Right lobe of liver (tissue), 6 donors: ENCODE data around the gene TRAF3IP1. TPM values are rescaled to one million over a fixed set of nuclear protein-coding genes. Genes with fewer than 3 reads are reported as not detected.

ENCODE experiments used
- ATAC-seq, 4 donors: fragments of 200-7000 bp; cut with Tn5 transposase; one replicate each; pipeline ENCODE4 v1.9.1; 2020; ENCODE audit warnings: mild to moderate bottlenecking in 4 of 4, moderate library complexity in 4 of 4
- DNase-seq, 3 donors: peaks; one replicate each; pipeline ENCODE4 v3.0.0-alpha.2; 2020
- H3K27ac ChIP-seq, 3 donors: fragments of 200-600 bp; one replicate each; pipeline ENCODE4 v1.8.0; 2022
- H3K27me3 ChIP-seq, 2 donors: fragments of 200-600 bp; one replicate each; pipeline ENCODE4 v1.8.0; 2022
- H3K36me3 ChIP-seq, 4 donors: fragments of 200-600 bp; sonication (generic) in 1 of 4; one replicate each; pipeline versions ENCODE4 v1.5.1 to v1.8.0; 2017 to 2022; ENCODE audit warnings: control low read depth in 1 of 4
- H3K4me1 ChIP-seq, 4 donors: fragments of 200-600 bp; sonication (generic) in 1 of 4; one replicate each; pipeline versions ENCODE4 v1.5.1 to v1.8.0; 2017 to 2022; ENCODE audit warnings: control low read depth in 1 of 4
- H3K4me3 ChIP-seq, 3 donors: fragments of 200-600 bp; one replicate each; pipeline ENCODE4 v1.8.0; 2022
- H3K9me3 ChIP-seq, 4 donors: fragments of 200-600 bp; sonication (generic) in 1 of 4; one replicate each; pipeline versions ENCODE4 v1.5.1 to v1.8.0; 2017 to 2022; ENCODE audit warnings: control low read depth in 1 of 4
- POLR2A ChIP-seq: fragments of 450-650 bp; IDR thresholded peaks from one replicate; pipeline ENCODE4 v1.6.1; 2017; ENCODE audit warnings: antibody characterized with exemption, mild to moderate bottlenecking
- WGBS: methylation state at CpG from one replicate; pipeline ENCODE4 v1.1.6; 2018; ENCODE audit warnings: low coverage, low lambda C conversion rate; ENCODE audit not compliant: insufficient coverage; ENCODE audit errors: missing lambda C conversion rate; 5-methylcytosine and 5-hydroxymethylcytosine counted together
- intact Hi-C, 2 donors: fragments of 100-400 bp; cut with DNase I; formaldehyde crosslinking; loops; one replicate each; pipeline versions ENCODE4 v1.11.2 to v1.14.1; 2022
- total RNA-seq, 6 experiments: library from RNA; depleted of rRNA in 2 of 6; stranded (reverse); fragments of >200 nt in 2 of 6; fragmentation: NEBNext Ultra II Directional in 3 of 6; extraction: Animal tissue kit (Norgen Biotek cat#: 25700) in 3 of 6; gene quantifications; one replicate each; pipeline versions ENCODE4 v1.1.0 to v1.2.4, GENCODE V29; 2016 to 2023
- TF ChIP-seq, protein P1 (sequence below), 4 donors: fragments of 200-600 bp in 3 of 4; fragments of 450-650 bp in 1 of 4; IDR thresholded peaks; one replicate each; pipeline versions ENCODE4 v1.5.1 to v1.8.0; 2016 to 2022; ENCODE audit warnings: antibody characterized with exemption in 4 of 4, mild to moderate bottlenecking in 2 of 4
- donor health status: DM: no; HTN: yes; CAD: no.
- donor health status: DM: no; HTN: no; CAD: no.
- donor health status: DM: no; HTN: no; CAD: no.
- donor health status: DM: no; HTN: yes; CAD: no.
- donor health status: DM: no; HTN: yes; CAD: no.

The TRAF3IP1 gene
- total RNA-seq, 6 experiments from 2014 or later = 4.6 to 12.0 (median 8.3) TPM

DNA sequence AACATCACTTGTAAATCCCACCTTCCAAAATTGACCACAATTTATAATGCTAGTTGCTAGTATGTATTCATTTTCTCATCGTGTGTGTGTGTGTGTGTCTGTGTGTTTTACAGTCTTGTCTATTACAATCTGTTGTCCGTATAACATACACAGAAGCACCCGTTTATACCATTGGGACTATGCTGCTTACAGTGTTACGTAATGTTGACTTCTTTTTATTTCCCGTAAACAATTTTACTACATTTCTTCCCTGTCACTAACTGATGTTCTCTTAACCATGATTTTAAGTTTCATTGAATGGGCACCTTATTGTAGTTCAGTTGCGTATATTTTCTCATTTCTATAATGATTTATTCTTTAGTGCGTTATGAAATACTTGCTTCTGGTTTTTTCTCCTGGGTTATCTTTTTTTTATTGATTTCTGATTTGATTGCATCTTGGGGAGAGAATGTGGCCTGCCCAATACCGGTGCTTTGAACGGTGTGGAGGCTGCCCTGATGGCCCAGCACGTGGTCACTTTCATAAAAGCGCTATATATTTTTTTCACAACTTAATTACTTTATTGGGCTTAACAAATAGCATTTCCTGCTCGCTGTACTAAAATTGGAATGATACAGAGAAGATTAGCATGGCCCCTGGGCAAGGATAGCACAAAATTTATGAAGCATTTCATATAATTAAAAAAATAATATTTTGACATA is 91.9 kb downstream of the TRAF3IP1 start:
- Histone ChIP-seq H3K27me3 (no peaks in the 10 kb centered on the region), H3K4me1 (no peaks in the 10 kb centered on the region), H3K36me3 (no peaks in the 10 kb centered on the region), H3K27ac (no peak overlapping the region), H3K9me3 (no peaks in the 10 kb centered on the region), H3K4me3 (no peak overlapping the region)
- TF ChIP-seq, protein P1, sequence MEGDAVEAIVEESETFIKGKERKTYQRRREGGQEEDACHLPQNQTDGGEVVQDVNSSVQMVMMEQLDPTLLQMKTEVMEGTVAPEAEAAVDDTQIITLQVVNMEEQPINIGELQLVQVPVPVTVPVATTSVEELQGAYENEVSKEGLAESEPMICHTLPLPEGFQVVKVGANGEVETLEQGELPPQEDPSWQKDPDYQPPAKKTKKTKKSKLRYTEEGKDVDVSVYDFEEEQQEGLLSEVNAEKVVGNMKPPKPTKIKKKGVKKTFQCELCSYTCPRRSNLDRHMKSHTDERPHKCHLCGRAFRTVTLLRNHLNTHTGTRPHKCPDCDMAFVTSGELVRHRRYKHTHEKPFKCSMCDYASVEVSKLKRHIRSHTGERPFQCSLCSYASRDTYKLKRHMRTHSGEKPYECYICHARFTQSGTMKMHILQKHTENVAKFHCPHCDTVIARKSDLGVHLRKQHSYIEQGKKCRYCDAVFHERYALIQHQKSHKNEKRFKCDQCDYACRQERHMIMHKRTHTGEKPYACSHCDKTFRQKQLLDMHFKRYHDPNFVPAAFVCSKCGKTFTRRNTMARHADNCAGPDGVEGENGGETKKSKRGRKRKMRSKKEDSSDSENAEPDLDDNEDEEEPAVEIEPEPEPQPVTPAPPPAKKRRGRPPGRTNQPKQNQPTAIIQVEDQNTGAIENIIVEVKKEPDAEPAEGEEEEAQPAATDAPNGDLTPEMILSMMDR (IDR thresholded peaks at IDR 0.05) = no peak
- no peak for TF ChIP-seq POLR2A
- DNase-seq (no peak), ATAC-seq (no peak)
- WGBS = 80% methylated on average over 12 of the region's 12 CpGs
- intact Hi-C loops = no loop called here

DNA sequence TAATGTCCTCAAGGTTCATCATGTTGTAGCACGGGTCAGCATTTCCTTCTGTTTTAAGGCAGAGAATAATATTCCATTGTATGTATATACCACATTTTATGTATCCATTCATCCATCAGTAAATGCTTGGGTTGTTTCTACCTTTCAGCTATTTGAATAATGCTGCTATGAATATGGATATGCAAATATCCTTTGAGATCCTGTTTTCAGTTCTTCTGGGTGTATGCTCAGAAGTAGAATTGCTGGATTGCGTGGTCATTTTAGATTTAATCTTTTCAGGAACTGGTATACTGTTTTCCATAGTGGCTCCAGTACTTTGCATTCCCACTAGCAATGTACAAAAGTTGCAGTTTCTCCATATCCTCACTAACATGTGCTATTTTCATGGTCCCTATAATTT is 93.0 kb downstream of the TRAF3IP1 start:
- Histone ChIP-seq H3K27ac (no peak overlapping the region), H3K36me3 (no peaks in the 10 kb centered on the region), H3K4me3 (no peak overlapping the region), H3K9me3 (no peaks in the 10 kb centered on the region), H3K27me3 (no peaks in the 10 kb centered on the region), H3K4me1 (no peaks in the 10 kb centered on the region)
- intact Hi-C loops = no loop called here
- DNase-seq = no peak
- 85% methylated on average over 2 of the region's 2 CpGs for WGBS
- ATAC-seq = no peak
- no peak for TF ChIP-seq POLR2A
- TF ChIP-seq, protein P1 (IDR thresholded peaks at IDR 0.05) = no peak

DNA sequence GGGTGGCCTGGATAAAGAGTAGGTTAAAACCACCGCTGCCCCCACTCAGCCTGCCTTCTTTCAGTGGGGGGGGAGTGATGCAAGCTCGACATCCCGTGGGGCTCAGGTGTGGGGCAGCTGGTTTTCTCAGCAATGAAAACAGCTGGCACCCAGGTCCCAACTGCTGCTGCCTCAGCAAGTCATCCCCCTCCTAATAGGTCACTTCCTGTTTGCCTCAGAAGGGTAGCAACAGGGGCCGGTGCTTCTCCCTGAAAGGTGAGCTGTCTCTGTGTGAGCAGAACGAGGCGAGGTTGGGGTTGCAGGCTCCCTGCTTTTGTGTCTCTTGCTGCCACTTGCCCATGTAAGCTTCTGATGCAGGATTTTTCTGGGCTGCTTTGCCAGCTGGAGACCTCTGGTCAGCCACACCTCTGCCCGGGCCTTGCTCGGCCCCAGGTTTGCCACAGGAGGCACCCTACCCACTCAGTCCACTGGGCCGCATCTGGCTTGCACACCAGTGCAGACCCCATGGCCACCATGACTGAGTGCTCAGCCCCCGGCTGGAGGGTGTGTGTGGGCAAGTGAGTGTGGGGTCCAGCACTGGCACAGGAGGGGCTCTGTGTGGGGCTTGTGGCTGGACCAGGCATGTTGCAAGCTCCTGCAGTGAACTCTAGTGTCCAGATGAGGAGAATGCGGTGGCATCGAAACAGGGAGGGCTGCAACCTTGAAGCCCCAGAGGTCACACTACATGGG is 94.9 kb downstream of the TRAF3IP1 start:
- ATAC-seq = peak in 1 of 4 donors; percentile 32
- no peaks in the 10 kb centered on the region for H3K27me3 ChIP-seq
- no peak for TF ChIP-seq POLR2A
- TF ChIP-seq, protein P1 (IDR thresholded peaks at IDR 0.05) = no peak
- H3K27ac ChIP-seq = no peak overlapping the region
- H3K4me3 ChIP-seq = no peak overlapping the region
- no peaks in the 10 kb centered on the region for H3K9me3 ChIP-seq
- no peaks in the 10 kb centered on the region for H3K36me3 ChIP-seq
- no peak for DNase-seq
- intact Hi-C loops = no loop called here
- 62% methylated on average over 6 of the region's 12 CpGs for WGBS
- no peaks in the 10 kb centered on the region for H3K4me1 ChIP-seq

DNA sequence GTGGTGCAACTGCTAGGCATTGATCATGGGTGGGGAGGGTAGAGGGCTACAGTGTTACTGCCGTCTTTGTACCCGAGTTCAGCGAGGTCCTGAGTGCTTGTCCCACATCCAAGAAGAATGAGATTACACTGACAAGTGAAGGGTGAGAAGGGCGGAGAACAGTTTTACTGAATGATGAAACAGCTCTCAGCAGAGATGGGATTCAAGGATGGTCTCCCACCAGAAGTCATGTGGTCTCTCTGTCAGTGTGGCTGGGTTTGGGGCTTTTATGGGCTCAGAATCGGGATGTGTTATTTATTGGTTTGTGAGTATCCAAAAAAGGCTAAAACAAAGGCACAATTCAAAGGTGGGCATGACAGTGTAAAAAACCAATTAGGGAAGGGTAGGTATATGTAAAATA is 95.6 kb downstream of the TRAF3IP1 start:
- Histone ChIP-seq H3K4me3 (no peak overlapping the region), H3K27ac (no peak overlapping the region), H3K9me3 (no peaks in the 10 kb centered on the region), H3K27me3 (no peaks in the 10 kb centered on the region), H3K4me1 (no peaks in the 10 kb centered on the region), H3K36me3 (no peaks in the 10 kb centered on the region)
- TF ChIP-seq POLR2A = no peak
- TF ChIP-seq, protein P1 (IDR thresholded peaks at IDR 0.05) = no peak
- 95% methylated on average over 4 of the region's 5 CpGs for WGBS
- DNase-seq (no peak), ATAC-seq (no peak)
- intact Hi-C loops = no loop called here
